HepG2 (cell line): Measurements from ENCODE around the gene ST3GAL2. TPM values are rescaled to one million over a fixed set of nuclear protein-coding genes. Genes with fewer than 3 reads are reported as not detected.

Source experiments
- ATAC-seq: fragments of 200-7000 bp; cut with Tn5 transposase; 3 replicates; pipeline ENCODE4 v1.9.1; 2020; ENCODE audit warnings: mild to moderate bottlenecking, moderate library complexity
- BruUV-seq: library from RNA; stranded (reverse); fragments of 400-500 nt; replicated peaks from 2 replicates; lab custom pipeline; 2021; lab: Mats Ljungman, UMichigan
- CTCF ChIA-PET: fragments of 300-600 bp; formaldehyde crosslinking; extraction: SDS; loops from one replicate; lab custom pipeline; 2021; ENCODE audit warnings: low total read pairs, inconsistent platforms, low intra/inter-chr PET ratio; lab: Yijun Ruan, JAX
- POLR2A ChIA-PET: fragments of 350-600 bp; sonication (Branson Sonifier 250); formaldehyde crosslinking; loops from one replicate; lab custom pipeline; 2020; ENCODE audit warnings: antibody characterized with exemption, inconsistent platforms; lab: Yijun Ruan, JAX
- DNase-seq: peaks from one replicate; pipeline ENCODE4 v3.0.0-alpha.2; 2015; ENCODE audit warnings: low spot score
- FAIRE-seq: peaks from 3 replicates; lab custom pipeline; 2011; peaks lifted over from hg19 to GRCh38; lab: Jason Lieb, UNC
- H2AFZ ChIP-seq: one replicate; pipeline ENCODE4 v1.6.1; 2011; ENCODE audit warnings: low read length, inconsistent platforms
- H3K27ac ChIP-seq: fragments of 300-600 bp; 3 replicates; pipeline ENCODE4 v1.8.0; 2011; ENCODE audit warnings: mixed run types, mild to moderate bottlenecking, mixed read lengths, low read length, inconsistent platforms; ENCODE audit not compliant: insufficient read depth; ENCODE audit errors: extremely low read length
- H3K27me3 ChIP-seq, 2 experiments: fragments of 200-600 bp in 1 of 2; 2 replicates in 1 of 2; 3 replicates in 1 of 2; pipeline versions ENCODE4 v1.6.0 to v1.8.0; 2011; ENCODE audit warnings: low read length in 2 of 2, mild to moderate bottlenecking in 2 of 2, moderate library complexity in 2 of 2, inconsistent platforms in 1 of 2; ENCODE audit not compliant: insufficient read depth in 2 of 2, control insufficient read depth in 1 of 2
- H3K36me3 ChIP-seq, 2 experiments: fragments of 200-600 bp in 1 of 2; replicated peaks in 1 of 2; 2 replicates in 1 of 2; 3 replicates in 1 of 2; pipeline versions ENCODE4 v1.5.1 to v1.8.0; 2011; ENCODE audit warnings: low read length in 2 of 2, inconsistent platforms in 1 of 2; ENCODE audit not compliant: insufficient read depth in 2 of 2, control insufficient read depth in 1 of 2
- H3K4me1 ChIP-seq: 2 replicates; pipeline ENCODE4 v1.5.1; 2012; ENCODE audit warnings: low read length, inconsistent platforms; ENCODE audit not compliant: insufficient read depth
- H3K4me2 ChIP-seq: 2 replicates; pipeline ENCODE4 v1.6.0; 2011; ENCODE audit warnings: low read depth, low read length, inconsistent platforms
- H3K4me3 ChIP-seq, 3 experiments: fragments of 200-600 bp in 1 of 3; sonication (generic), shearing (Covaris generic) in 1 of 3; replicated peaks in 1 of 3; 2 replicates each; pipeline ENCODE4 v1.5.1; 2011 to 2016; ENCODE audit warnings: low read length in 3 of 3, inconsistent platforms in 2 of 3, low read depth in 2 of 3, mild to moderate bottlenecking in 2 of 3, control low read depth in 1 of 3, mixed read lengths in 1 of 3; ENCODE audit not compliant: insufficient read depth in 1 of 3
- H3K79me2 ChIP-seq: one replicate; pipeline ENCODE4 v1.6.1; 2011; ENCODE audit warnings: low read length, inconsistent platforms; ENCODE audit not compliant: insufficient read depth
- H3K9ac ChIP-seq: 2 replicates; pipeline ENCODE4 v1.6.0; 2011; ENCODE audit warnings: mild to moderate bottlenecking, low read depth, low read length, inconsistent platforms; ENCODE audit not compliant: insufficient read depth
- H3K9me3 ChIP-seq: 2 replicates; pipeline ENCODE4 v1.5.1; 2012; ENCODE audit warnings: mild to moderate bottlenecking, low read length
- H4K20me1 ChIP-seq: 2 replicates; pipeline ENCODE4 v1.6.0; 2011; ENCODE audit warnings: inconsistent platforms, mild to moderate bottlenecking, low read length, moderate library complexity; ENCODE audit not compliant: insufficient read depth
- ATF2 ChIP-seq: sonication (generic); formaldehyde crosslinking; IDR thresholded peaks from 2 replicates; pipeline ENCODE4 v1.4.0; 2020; ENCODE audit warnings: missing genetic modification reagents
- CCDC6 ChIP-seq: sonication (generic); formaldehyde crosslinking; IDR thresholded peaks from 2 replicates; pipeline ENCODE4 v1.8.1; 2022; ENCODE audit warnings: mild to moderate bottlenecking, missing genetic modification reagents, moderate library complexity
- FOXK1 ChIP-seq: sonication (generic); formaldehyde crosslinking; IDR thresholded peaks from 2 replicates; pipeline ENCODE4 v1.4.0; 2020; ENCODE audit warnings: low read depth, missing genetic modification reagents, borderline replicate concordance
- GTF2F1 ChIP-seq: fragments of 150-350 bp; IDR thresholded peaks from 2 replicates; pipeline ENCODE4 v1.6.1; 2014; ENCODE audit warnings: low read length
- NR1H2 ChIP-seq: sonication (generic); formaldehyde crosslinking; IDR thresholded peaks from 2 replicates; pipeline ENCODE4 v1.8.1; 2022; ENCODE audit warnings: low read depth, missing genetic modification reagents, borderline replicate concordance
- POLR2AphosphoS5 ChIP-seq: IDR thresholded peaks from 2 replicates; pipeline ENCODE4 v1.6.1; 2012; ENCODE audit warnings: low read depth, low read length
- TARDBP ChIP-seq: sonication (generic); formaldehyde crosslinking; IDR thresholded peaks from 2 replicates; pipeline ENCODE4 v1.8.0; 2022; ENCODE audit warnings: mild to moderate bottlenecking, missing genetic modification reagents
- ZBTB2 ChIP-seq: sonication (generic); formaldehyde crosslinking; IDR thresholded peaks from 2 replicates; pipeline ENCODE4 v1.8.0; 2022; ENCODE audit warnings: low read depth, missing genetic modification reagents
- ZC3H13 ChIP-seq: sonication (generic); formaldehyde crosslinking; IDR thresholded peaks from 2 replicates; pipeline ENCODE4 v1.8.1; 2023; ENCODE audit warnings: mild to moderate bottlenecking, missing genetic modification reagents, moderate library complexity
- ZMYM3 ChIP-seq: sonication (generic); formaldehyde crosslinking; IDR thresholded peaks from 2 replicates; pipeline ENCODE4 v1.5.1; 2020; ENCODE audit warnings: mild to moderate bottlenecking, missing genetic modification reagents
- ZNF598 ChIP-seq: sonication (generic); formaldehyde crosslinking; IDR thresholded peaks from 2 replicates; pipeline ENCODE4 v1.5.1; 2020; ENCODE audit warnings: mild to moderate bottlenecking, missing genetic modification reagents, borderline replicate concordance
- ZNF614 ChIP-seq: IDR thresholded peaks from 2 replicates; pipeline ENCODE4 v1.6.1; 2018; ENCODE audit warnings: missing biosample characterization, missing genetic modification reagents, inconsistent platforms, borderline replicate concordance
- WGBS: methylation state at CpG from one replicate; pipeline ENCODE4 v1.1.6; 2017; ENCODE audit warnings: low lambda C conversion rate; 5-methylcytosine and 5-hydroxymethylcytosine counted together
- in situ Hi-C: cut with HindIII; loops from 2 replicates; pipeline ENCODE4 v1.10.0; 2017; ENCODE audit warnings: low pct_unique_long_range_greater_than_20kb; ENCODE audit not compliant: extremely low pct_ligation_motif_present
- intact Hi-C: fragments of 100-400 bp; cut with micrococcal nuclease; formaldehyde crosslinking; loops from one replicate; pipeline ENCODE4 v1.10.0; 2022; ENCODE audit not compliant: unreplicated experiment
- polyA plus RNA-seq, 8 experiments: library from polyadenylated mRNA; depleted of rRNA in 3 of 8; stranded (reverse) in 7 of 8; unstranded in 1 of 8; fragments of >200 nt; fragmentation: Illumina TruSeq in 4 of 8; extraction: Trizol in 4 of 8; gene quantifications; 2 replicates each; pipeline versions ENCODE4 v1.2.1 to v1.2.3, GENCODE V29; 2011 to 2016; ENCODE audit warnings: low read depth in 4 of 8, missing spikeins in 1 of 8, mixed read lengths in 1 of 8; ENCODE audit not compliant: insufficient read depth in 1 of 8
- total RNA-seq, 5 experiments: library from RNA; depleted of rRNA; stranded (reverse); fragments of >200 nt; fragmentation: Illumina TruSeq; extraction: Trizol; gene quantifications; 2 replicates each; pipeline ENCODE4 v1.2.3, GENCODE V29; 2016; ENCODE audit warnings: low read depth in 1 of 5
- TF ChIP-seq, protein P1 (sequence below): fragments of 450-650 bp; IDR thresholded peaks from 2 replicates; pipeline ENCODE4 v1.6.1; 2017
- TF ChIP-seq, protein P2 (sequence below): sonication (generic); formaldehyde crosslinking; IDR thresholded peaks from 2 replicates; pipeline ENCODE4 v1.5.1; 2020; ENCODE audit warnings: mild to moderate bottlenecking, missing genetic modification reagents, borderline replicate concordance

ST3GAL2 gene
- total and polyA plus RNA-seq, 2 of the 13 experiments (the other 11 are each of a cell fraction or from before 2014, with no cell fraction given) = 16.3 to 24.9 TPM

DNA sequence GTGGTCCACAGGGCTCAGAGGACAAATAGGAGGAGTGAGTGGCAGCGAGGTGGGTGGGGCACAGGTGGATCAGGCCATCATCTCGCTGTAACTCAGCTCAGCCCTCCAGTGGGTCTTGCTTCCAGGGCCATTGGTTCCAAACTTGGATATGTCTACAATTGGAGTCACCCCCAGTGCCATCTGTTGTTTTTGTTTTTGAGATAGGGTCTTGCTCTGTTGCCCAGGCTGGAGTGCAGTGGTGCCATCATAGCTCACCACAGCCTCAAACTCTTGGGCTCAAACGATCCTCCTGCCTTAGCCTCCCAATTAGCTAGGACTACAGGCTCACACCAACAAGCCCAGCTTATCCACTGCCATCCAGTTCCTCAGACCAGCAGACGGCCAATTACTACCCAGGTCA is 46.3 kb downstream of the ST3GAL2 start:
- in situ Hi-C loops = no loop called here
- Histone ChIP-seq H2AFZ (no peak overlapping the region), H3K4me3 (no peak overlapping the region), H3K4me2 (no peak overlapping the region), H3K9ac (no peak overlapping the region), H3K27ac (no peak overlapping the region), H3K36me3 (peaks cover 15 to 41% of the 10 kb centered on the region in 2 experiments), H3K27me3 (no peaks in the 10 kb centered on the region), H3K4me1 (peaks cover 4% of the 10 kb centered on the region; the same call in 1 of the 2 replicates), H3K79me2 (no peaks in the 10 kb centered on the region), H4K20me1 (no peaks in the 10 kb centered on the region; the same call in 1 of the 2 replicates), H3K9me3 (no peaks in the 10 kb centered on the region)
- 99% methylated on average over 4 of the region's 4 CpGs for WGBS
- ATAC-seq (no peak), FAIRE-seq (no peak), DNase-seq (no peak)
- BruUV-seq = no TSS peak
- ChIA-PET CTCF (no interaction called here), POLR2A (interaction anchor here (1.7 to 4.2 kb wide), 2 partner anchors 11 to 35 kb away, joined by 5 to 21 read pairs; no protein-coding TSS in a partner anchor)
- no peak for TF ChIP-seq ZMYM3 (CRISPR knock-in tag)
- no peak for TF ChIP-seq ZNF614 (CRISPR knock-in tag)
- TF ChIP-seq ATF2 (CRISPR knock-in tag) = no peak
- TF ChIP-seq POLR2AphosphoS5 = no peak
- TF ChIP-seq, protein P1, sequence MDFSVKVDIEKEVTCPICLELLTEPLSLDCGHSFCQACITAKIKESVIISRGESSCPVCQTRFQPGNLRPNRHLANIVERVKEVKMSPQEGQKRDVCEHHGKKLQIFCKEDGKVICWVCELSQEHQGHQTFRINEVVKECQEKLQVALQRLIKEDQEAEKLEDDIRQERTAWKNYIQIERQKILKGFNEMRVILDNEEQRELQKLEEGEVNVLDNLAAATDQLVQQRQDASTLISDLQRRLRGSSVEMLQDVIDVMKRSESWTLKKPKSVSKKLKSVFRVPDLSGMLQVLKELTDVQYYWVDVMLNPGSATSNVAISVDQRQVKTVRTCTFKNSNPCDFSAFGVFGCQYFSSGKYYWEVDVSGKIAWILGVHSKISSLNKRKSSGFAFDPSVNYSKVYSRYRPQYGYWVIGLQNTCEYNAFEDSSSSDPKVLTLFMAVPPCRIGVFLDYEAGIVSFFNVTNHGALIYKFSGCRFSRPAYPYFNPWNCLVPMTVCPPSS = no peak
- no peak for TF ChIP-seq ZBTB2 (CRISPR knock-in tag)
- TF ChIP-seq FOXK1 = no peak
- TF ChIP-seq, protein P2, sequence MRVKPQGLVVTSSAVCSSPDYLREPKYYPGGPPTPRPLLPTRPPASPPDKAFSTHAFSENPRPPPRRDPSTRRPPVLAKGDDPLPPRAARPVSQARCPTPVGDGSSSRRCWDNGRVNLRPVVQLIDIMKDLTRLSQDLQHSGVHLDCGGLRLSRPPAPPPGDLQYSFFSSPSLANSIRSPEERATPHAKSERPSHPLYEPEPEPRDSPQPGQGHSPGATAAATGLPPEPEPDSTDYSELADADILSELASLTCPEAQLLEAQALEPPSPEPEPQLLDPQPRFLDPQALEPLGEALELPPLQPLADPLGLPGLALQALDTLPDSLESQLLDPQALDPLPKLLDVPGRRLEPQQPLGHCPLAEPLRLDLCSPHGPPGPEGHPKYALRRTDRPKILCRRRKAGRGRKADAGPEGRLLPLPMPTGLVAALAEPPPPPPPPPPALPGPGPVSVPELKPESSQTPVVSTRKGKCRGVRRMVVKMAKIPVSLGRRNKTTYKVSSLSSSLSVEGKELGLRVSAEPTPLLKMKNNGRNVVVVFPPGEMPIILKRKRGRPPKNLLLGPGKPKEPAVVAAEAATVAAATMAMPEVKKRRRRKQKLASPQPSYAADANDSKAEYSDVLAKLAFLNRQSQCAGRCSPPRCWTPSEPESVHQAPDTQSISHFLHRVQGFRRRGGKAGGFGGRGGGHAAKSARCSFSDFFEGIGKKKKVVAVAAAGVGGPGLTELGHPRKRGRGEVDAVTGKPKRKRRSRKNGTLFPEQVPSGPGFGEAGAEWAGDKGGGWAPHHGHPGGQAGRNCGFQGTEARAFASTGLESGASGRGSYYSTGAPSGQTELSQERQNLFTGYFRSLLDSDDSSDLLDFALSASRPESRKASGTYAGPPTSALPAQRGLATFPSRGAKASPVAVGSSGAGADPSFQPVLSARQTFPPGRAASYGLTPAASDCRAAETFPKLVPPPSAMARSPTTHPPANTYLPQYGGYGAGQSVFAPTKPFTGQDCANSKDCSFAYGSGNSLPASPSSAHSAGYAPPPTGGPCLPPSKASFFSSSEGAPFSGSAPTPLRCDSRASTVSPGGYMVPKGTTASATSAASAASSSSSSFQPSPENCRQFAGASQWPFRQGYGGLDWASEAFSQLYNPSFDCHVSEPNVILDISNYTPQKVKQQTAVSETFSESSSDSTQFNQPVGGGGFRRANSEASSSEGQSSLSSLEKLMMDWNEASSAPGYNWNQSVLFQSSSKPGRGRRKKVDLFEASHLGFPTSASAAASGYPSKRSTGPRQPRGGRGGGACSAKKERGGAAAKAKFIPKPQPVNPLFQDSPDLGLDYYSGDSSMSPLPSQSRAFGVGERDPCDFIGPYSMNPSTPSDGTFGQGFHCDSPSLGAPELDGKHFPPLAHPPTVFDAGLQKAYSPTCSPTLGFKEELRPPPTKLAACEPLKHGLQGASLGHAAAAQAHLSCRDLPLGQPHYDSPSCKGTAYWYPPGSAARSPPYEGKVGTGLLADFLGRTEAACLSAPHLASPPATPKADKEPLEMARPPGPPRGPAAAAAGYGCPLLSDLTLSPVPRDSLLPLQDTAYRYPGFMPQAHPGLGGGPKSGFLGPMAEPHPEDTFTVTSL (CRISPR knock-in tag) = no peak
- no peak for TF ChIP-seq CCDC6 (CRISPR knock-in tag)
- no peak for TF ChIP-seq NR1H2 (CRISPR knock-in tag)
- TF ChIP-seq ZNF598 (CRISPR knock-in tag) = no peak
- no peak for TF ChIP-seq ZC3H13 (CRISPR knock-in tag)
- no peak for TF ChIP-seq GTF2F1
- no peak for TF ChIP-seq TARDBP (CRISPR knock-in tag)
- intact Hi-C loops = no loop called here
